NCI-H748 (cell line): ENCODE results near the gene PDE4B.

Experiments used
- DNase-seq: peaks from one replicate; lab custom pipeline; 2025; ENCODE audit not compliant: unreplicated experiment; lab: John Stamatoyannopoulos, UW

PDE4B gene

DNA sequence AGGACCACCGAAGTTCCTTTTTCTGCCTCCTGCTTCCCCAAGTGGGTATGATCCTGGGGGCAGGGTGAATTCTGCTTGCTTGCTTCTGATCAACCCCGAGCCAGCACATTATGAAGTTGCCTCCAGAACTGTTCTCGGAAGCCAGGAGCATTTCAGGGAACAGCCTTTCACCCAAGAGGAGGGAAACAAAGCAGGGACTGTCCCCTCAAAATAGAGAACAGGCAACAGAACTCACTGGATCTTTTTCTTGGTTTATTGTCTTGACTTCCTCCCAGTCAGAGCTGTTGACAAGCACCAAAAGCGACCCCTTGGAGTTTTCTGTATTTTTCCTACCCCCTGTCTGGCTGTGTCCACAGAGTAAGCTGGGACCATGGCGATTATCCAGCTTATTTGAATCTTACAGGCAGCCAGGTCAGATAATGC lies 482.9 kb downstream of the PDE4B start:
- DNase-seq: no peak

DNA sequence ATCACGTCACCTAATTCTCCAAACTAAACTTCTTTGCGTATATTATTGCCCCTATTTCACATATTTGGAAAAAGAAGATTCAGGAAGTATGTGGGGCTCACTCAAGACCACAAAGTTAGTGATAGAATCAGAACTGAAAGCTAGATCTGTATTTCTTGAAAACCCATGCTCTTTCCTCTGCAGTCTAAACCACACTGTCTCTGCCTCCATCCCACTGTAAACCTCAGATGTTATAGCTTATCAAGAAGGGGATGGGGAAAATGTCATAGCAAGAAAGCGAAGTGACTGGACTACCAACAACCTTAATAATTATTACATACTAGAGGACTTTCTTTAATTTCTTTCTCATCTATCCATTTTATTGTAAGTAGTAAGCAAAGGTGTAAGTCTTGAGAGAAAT lies 483.5 kb downstream of the PDE4B start:
- DNase-seq: no peak

GRCh38 chr1:66278260-66279021 lies 485.7 kb downstream of the PDE4B start:
- no peak for DNase-seq

DNA sequence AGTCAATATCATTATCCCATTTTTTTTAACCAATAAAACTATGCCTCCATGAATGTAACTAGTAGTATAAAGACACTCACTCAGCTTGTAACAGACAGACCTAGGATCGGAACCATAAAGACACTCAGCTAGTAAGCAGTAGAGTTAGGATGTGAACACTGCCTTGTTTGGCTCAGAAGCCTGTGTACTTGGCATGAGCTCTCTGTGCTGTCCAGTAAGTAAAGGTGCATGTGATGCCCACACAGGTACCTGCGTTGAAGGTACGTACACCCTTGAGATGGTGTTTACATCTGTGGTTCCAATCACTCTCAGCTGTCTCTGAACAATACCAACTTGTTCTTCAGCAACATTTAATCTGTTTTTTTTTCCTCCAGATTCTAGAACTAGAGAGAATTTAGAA lies 489.1 kb downstream of the PDE4B start:
- no peak for DNase-seq

- no peak for DNase-seq
Observed at GRCh38 chr1:66282343-66282852, 489.7 kb downstream of the PDE4B start.

GRCh38 chr1:66282891-66283621 lies 490.4 kb downstream of the PDE4B start:
- DNase-seq: no peak

- DNase-seq: no peak
Observed at GRCh38 chr1:66283622-66284041, 490.9 kb downstream of the PDE4B start.

- no peak for DNase-seq
Observed at GRCh38 chr1:66284746-66285145, 492.1 kb downstream of the PDE4B start.

GRCh38 chr1:66285618-66286270 lies 493.0 kb downstream of the PDE4B start:
- no peak for DNase-seq

DNA sequence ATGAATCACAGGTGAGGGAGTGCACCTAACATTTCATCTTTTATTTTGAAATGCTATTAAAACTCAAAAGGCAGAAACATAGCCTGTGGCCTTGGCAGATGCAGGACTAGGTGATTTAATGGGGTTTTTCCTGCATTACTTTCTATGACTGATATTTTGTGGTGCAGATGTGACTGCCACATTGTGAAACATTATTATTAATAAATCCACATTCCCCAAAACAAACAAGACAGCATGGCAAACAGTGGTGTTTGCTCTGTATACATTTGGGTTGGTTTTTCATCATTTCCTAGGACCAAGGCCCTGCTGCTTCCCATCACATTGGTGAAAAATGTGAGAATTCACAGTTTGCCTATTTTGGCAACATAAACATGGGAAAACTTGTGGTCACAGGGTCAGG lies 493.6 kb downstream of the PDE4B start:
- no peak for DNase-seq

GRCh38 chr1:66288048-66288447 lies 495.4 kb downstream of the PDE4B start:
- DNase-seq: no peak

- no peak for DNase-seq
Observed at GRCh38 chr1:66290761-66291530, 498.3 kb downstream of the PDE4B start.

- peak; percentile 20 for DNase-seq
Observed at GRCh38 chr1:66291531-66291864, 498.8 kb downstream of the PDE4B start.

- no peak for DNase-seq
Observed at GRCh38 chr1:66292305-66292704, 499.6 kb downstream of the PDE4B start.

GRCh38 chr1:66292944-66293343 lies 500.2 kb downstream of the PDE4B start:
- DNase-seq: no peak

DNA sequence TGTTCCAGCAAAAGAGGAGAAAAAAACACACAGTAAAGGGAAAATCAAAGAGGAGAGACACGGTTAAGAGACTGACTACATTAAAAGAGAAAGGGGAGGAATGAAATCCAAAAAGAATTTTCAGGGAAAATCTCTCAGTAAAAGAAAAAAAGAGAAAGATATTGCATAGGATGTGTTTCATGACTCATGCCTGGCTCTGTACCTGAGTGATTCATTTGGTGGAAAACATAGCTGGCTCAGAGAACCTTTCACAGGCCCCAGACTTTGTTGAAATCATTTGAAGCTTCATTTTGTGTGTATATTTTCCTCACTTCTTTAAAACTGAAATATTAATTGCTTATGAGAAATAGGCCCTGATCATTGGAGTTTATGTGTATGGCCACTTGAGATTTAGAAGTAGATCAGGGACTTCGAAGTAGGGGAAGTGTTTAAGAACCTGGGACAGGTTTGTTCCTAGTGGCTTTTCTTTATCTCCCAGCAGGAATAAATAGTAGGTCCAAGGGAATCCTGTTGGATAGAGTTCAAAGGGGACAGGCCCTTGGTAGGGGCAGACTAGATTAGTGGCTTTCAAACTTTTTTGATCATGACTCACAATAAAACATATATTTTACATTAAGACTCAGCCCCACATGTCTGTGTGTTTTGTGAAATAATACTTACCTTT lies 502.1 kb downstream of the PDE4B start:
- no peak for DNase-seq

DNA sequence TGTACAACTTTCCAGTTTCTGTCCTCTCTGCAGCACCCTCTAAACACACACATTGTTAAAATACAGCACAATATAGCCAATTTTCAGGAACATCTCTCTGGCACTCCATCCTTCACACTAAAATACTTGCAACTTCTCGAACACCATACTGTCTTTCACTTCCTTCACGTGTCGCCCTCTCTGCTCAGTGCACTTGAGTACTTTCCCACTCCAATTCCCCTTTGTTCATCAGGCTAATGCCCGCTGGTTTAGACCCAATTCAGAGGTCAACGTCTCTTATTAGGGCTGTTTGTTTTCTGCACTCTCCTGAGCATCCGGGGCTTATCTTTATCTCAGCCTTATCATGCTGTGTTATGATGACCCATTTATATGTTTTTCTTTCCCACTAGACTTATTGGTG lies 503.1 kb downstream of the PDE4B start:
- DNase-seq: no peak

GRCh38 chr1:66296370-66296769 lies 503.7 kb downstream of the PDE4B start:
- DNase-seq: no peak

DNA sequence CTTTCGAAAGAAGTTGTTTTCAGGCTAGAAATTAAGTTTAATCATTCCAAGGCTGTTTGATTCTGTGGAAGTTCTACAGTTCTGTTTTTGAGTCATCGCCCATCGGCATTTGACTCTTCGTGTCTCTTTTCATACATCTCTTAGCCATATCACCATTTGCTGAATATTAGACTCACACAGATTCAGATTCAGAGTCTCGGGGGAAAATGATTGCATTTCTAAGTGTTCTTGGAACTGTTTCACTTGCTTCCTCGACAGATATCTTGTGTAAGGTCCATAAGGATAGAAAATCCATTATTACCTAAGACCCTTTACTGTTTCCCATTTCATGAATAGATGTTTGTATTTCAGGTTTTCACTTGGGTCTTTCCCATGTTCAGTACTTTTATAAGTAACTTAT lies 504.3 kb downstream of the PDE4B start:
- DNase-seq: no peak

- DNase-seq: no peak
Observed at GRCh38 chr1:66298464-66298863, 505.8 kb downstream of the PDE4B start.
